WTC11 (cell line): Measurements from ENCODE around the gene CAMK2N2. TPM values are rescaled to one million over a fixed set of nuclear protein-coding genes. Genes with fewer than 3 reads are reported as not detected.

Experiments
- ATAC-seq: fragments of 200-7000 bp; cut with Tn5 transposase; 2 replicates; pipeline ENCODE4 v1.10.0; 2021; ENCODE audit warnings: mild to moderate bottlenecking, moderate library complexity
- CTCF ChIA-PET: fragments of 300-600 bp; sonication (Branson Sonifier 250); formaldehyde crosslinking; loops from one replicate; lab custom pipeline; 2021; ENCODE audit warnings: antibody characterized with exemption; lab: Charles Lee
- POLR2A ChIA-PET: fragments of 350-600 bp; sonication (Branson Sonifier 250); formaldehyde crosslinking; loops from one replicate; lab custom pipeline; 2021; ENCODE audit warnings: antibody characterized with exemption; lab: Charles Lee
- DNase-seq: peaks from one replicate; pipeline ENCODE4 v3.0.0; 2021; ENCODE audit warnings: low spot score
- H3K27ac Mint-ChIP-seq: 2 replicates; pipeline ENCODE4 v1.8.0; 2021; ENCODE audit warnings: mixed read lengths
- H3K27me3 Mint-ChIP-seq: 2 replicates; pipeline ENCODE4 v1.8.0; 2021; ENCODE audit warnings: low read depth, mild to moderate bottlenecking, moderate library complexity, mixed read lengths
- H3K36me3 Mint-ChIP-seq: 2 replicates; pipeline ENCODE4 v1.8.0; 2021; ENCODE audit warnings: mixed read lengths
- H3K4me1 Mint-ChIP-seq: 2 replicates; pipeline ENCODE4 v1.8.0; 2022; ENCODE audit warnings: mixed read lengths
- H3K4me3 Mint-ChIP-seq: 2 replicates; pipeline ENCODE4 v1.8.0; 2021; ENCODE audit warnings: mild to moderate bottlenecking, moderate library complexity, mixed read lengths
- H3K9me3 Mint-ChIP-seq: 2 replicates; pipeline ENCODE4 v1.8.0; 2021; ENCODE audit warnings: mixed read lengths
- AR ChIP-seq: fragments of 250-450 bp; sonication (Bioruptor Pico); IDR thresholded peaks from 2 replicates; pipeline ENCODE4 v1.9.0; 2021; ENCODE audit warnings: mild to moderate bottlenecking
- MXD4 ChIP-seq: fragments of 250-450 bp; sonication (Bioruptor Pico); IDR thresholded peaks from 2 replicates; pipeline ENCODE4 v1.8.0; 2021; ENCODE audit warnings: mild to moderate bottlenecking, moderate library complexity, borderline replicate concordance
- NFYB ChIP-seq: sonication (generic); formaldehyde crosslinking; conservative IDR thresholded peaks from 2 replicates; pipeline ENCODE4 v1.8.0; 2022; ENCODE audit warnings: low read depth, missing genetic modification reagents
- NR2C2 ChIP-seq: sonication (generic); formaldehyde crosslinking; IDR thresholded peaks from 2 replicates; pipeline ENCODE4 v1.8.0; 2022; ENCODE audit warnings: mild to moderate bottlenecking, missing genetic modification reagents
- NR3C1 ChIP-seq: sonication (generic); formaldehyde crosslinking; conservative IDR thresholded peaks from 2 replicates; pipeline ENCODE4 v1.8.1; 2023; ENCODE audit warnings: low read depth, mild to moderate bottlenecking, missing genetic modification reagents
- OVOL2 ChIP-seq: fragments of 250-450 bp; sonication (Bioruptor Pico); IDR thresholded peaks from 2 replicates; pipeline ENCODE4 v1.9.0; 2021; ENCODE audit warnings: mild to moderate bottlenecking, borderline replicate concordance
- PRRX2 ChIP-seq: fragments of 250-450 bp; sonication (Bioruptor Pico); IDR thresholded peaks from 2 replicates; pipeline ENCODE4 v1.8.0; 2021; ENCODE audit warnings: mild to moderate bottlenecking
- TEAD1 ChIP-seq: sonication (generic); formaldehyde crosslinking; IDR thresholded peaks from 2 replicates; pipeline ENCODE4 v1.8.0; 2022; ENCODE audit warnings: mild to moderate bottlenecking, missing genetic modification reagents
- total RNA-seq: library from RNA; stranded (reverse); gene quantifications from 3 replicates; pipeline ENCODE4 v1.2.3, GENCODE V29; 2021
- TF ChIP-seq, protein P1 (sequence below): sonication (generic); formaldehyde crosslinking; IDR thresholded peaks from 2 replicates; pipeline ENCODE4 v1.8.1; 2022; ENCODE audit warnings: low read depth, missing genetic modification reagents, borderline replicate concordance
- TF ChIP-seq, protein P2 (sequence below): sonication (generic); formaldehyde crosslinking; IDR thresholded peaks from 2 replicates; pipeline ENCODE4 v1.8.1; 2023; ENCODE audit warnings: mild to moderate bottlenecking, missing genetic modification reagents
- TF ChIP-seq, protein P3 (sequence below): fragments of 200-600 bp; IDR thresholded peaks from 2 replicates; pipeline ENCODE4 v1.8.0; 2022; ENCODE audit warnings: antibody characterized with exemption
- TF ChIP-seq, protein P4 (sequence below): sonication (generic); formaldehyde crosslinking; IDR thresholded peaks from 2 replicates; pipeline ENCODE4 v1.8.0; 2022; ENCODE audit warnings: mild to moderate bottlenecking, missing genetic modification reagents
- TF ChIP-seq, protein P5 (sequence below): sonication (generic); formaldehyde crosslinking; IDR thresholded peaks from 2 replicates; pipeline ENCODE4 v1.8.0; 2022; ENCODE audit warnings: mild to moderate bottlenecking, missing genetic modification reagents
- TF ChIP-seq, protein P6 (sequence below): sonication (generic); formaldehyde crosslinking; IDR thresholded peaks from 2 replicates; pipeline ENCODE4 v1.8.0; 2022; ENCODE audit warnings: mild to moderate bottlenecking, missing genetic modification reagents

The CAMK2N2 gene
- total RNA-seq, 1 experiment from 2014 or later = 10.5 TPM

GRCh38 chr3:184248454-184249411, 12.6 kb downstream of the CAMK2N2 start, which contains the start of gene ALG3 (continued):
- TF ChIP-seq, protein P1, sequence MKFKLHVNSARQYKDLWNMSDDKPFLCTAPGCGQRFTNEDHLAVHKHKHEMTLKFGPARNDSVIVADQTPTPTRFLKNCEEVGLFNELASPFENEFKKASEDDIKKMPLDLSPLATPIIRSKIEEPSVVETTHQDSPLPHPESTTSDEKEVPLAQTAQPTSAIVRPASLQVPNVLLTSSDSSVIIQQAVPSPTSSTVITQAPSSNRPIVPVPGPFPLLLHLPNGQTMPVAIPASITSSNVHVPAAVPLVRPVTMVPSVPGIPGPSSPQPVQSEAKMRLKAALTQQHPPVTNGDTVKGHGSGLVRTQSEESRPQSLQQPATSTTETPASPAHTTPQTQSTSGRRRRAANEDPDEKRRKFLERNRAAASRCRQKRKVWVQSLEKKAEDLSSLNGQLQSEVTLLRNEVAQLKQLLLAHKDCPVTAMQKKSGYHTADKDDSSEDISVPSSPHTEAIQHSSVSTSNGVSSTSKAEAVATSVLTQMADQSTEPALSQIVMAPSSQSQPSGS (CRISPR knock-in tag) = 0 out of 2 replicates have a peak, but pooled peaks have one; percentile 32
- TF ChIP-seq TEAD1 (peak; percentile 79; the same call in 1 of the 2 replicates), NFYB (CRISPR knock-in tag) (no peak; the same call in 1 of the 2 replicates)

DNA sequence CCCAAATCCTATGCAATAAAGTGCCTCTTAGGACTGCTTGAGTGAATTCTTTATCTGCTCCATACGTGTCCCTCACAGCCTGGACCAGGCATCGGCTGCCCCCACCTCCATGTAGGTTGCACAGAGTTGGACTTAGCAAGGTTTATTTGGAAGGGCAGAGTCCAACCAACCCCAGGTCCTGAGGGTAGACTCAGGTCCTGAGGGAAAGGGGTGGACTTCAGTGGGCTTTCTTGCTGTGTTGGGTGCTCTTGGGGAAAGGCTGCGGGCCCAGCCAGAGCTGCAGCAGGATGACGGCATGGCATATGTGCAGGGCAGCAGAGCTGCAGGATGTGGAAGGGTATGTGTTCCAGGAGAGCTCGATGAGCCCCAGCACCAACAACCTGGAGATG, 19.1 kb downstream of the CAMK2N2 start:
- ChIA-PET POLR2A (interaction anchor here (1.3 to 2.0 kb wide), 3 partner anchors 15 to 67 kb away, joined by 3 to 6 read pairs (median 6); partner anchors contain the start of gene CAMK2N2), CTCF (interaction anchor here (0.5 to 7.5 kb wide), 5 partner anchors 8 to 847 kb away, joined by 5 to 88 read pairs (median 7); partner anchors contain the start of genes EEF1AKMT4 and VWA5B2)
- TF ChIP-seq NR3C1 (no peak), OVOL2 (CRISPR knock-in tag) (no peak), PRRX2 (CRISPR knock-in tag) (no peak), AR (CRISPR knock-in tag) (no peak), MXD4 (CRISPR knock-in tag) (no peak), NR2C2 (CRISPR knock-in tag) (no peak)
- TF ChIP-seq, protein P2, sequence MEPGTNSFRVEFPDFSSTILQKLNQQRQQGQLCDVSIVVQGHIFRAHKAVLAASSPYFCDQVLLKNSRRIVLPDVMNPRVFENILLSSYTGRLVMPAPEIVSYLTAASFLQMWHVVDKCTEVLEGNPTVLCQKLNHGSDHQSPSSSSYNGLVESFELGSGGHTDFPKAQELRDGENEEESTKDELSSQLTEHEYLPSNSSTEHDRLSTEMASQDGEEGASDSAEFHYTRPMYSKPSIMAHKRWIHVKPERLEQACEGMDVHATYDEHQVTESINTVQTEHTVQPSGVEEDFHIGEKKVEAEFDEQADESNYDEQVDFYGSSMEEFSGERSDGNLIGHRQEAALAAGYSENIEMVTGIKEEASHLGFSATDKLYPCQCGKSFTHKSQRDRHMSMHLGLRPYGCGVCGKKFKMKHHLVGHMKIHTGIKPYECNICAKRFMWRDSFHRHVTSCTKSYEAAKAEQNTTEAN (CRISPR knock-in tag) = no peak
- TF ChIP-seq, protein P3, sequence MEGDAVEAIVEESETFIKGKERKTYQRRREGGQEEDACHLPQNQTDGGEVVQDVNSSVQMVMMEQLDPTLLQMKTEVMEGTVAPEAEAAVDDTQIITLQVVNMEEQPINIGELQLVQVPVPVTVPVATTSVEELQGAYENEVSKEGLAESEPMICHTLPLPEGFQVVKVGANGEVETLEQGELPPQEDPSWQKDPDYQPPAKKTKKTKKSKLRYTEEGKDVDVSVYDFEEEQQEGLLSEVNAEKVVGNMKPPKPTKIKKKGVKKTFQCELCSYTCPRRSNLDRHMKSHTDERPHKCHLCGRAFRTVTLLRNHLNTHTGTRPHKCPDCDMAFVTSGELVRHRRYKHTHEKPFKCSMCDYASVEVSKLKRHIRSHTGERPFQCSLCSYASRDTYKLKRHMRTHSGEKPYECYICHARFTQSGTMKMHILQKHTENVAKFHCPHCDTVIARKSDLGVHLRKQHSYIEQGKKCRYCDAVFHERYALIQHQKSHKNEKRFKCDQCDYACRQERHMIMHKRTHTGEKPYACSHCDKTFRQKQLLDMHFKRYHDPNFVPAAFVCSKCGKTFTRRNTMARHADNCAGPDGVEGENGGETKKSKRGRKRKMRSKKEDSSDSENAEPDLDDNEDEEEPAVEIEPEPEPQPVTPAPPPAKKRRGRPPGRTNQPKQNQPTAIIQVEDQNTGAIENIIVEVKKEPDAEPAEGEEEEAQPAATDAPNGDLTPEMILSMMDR = no peak
- TF ChIP-seq, protein P4, sequence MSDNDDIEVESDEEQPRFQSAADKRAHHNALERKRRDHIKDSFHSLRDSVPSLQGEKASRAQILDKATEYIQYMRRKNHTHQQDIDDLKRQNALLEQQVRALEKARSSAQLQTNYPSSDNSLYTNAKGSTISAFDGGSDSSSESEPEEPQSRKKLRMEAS (CRISPR knock-in tag) = no peak
- TF ChIP-seq, protein P5, sequence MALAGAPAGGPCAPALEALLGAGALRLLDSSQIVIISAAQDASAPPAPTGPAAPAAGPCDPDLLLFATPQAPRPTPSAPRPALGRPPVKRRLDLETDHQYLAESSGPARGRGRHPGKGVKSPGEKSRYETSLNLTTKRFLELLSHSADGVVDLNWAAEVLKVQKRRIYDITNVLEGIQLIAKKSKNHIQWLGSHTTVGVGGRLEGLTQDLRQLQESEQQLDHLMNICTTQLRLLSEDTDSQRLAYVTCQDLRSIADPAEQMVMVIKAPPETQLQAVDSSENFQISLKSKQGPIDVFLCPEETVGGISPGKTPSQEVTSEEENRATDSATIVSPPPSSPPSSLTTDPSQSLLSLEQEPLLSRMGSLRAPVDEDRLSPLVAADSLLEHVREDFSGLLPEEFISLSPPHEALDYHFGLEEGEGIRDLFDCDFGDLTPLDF (CRISPR knock-in tag) = no peak
- TF ChIP-seq, protein P6, sequence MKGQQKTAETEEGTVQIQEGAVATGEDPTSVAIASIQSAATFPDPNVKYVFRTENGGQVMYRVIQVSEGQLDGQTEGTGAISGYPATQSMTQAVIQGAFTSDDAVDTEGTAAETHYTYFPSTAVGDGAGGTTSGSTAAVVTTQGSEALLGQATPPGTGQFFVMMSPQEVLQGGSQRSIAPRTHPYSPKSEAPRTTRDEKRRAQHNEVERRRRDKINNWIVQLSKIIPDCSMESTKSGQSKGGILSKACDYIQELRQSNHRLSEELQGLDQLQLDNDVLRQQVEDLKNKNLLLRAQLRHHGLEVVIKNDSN (CRISPR knock-in tag) = no peak
- Mint-ChIP-seq H3K27me3 (peaks cover 3% of the 10 kb centered on the region), H3K9me3 (no peaks in the 10 kb centered on the region), H3K27ac (no peak overlapping the region), H3K4me3 (peak overlapping the region; percentile 25; the same call in 1 of the 2 replicates), H3K36me3 (peaks cover 21% of the 10 kb centered on the region), H3K4me1 (peaks cover 3% of the 10 kb centered on the region; the same call in 1 of the 2 replicates)
- ATAC-seq (no peak), DNase-seq (no peak)
